IPS-18c (cell line): Measurements from ENCODE around the gene TRIM25.
"Not testable (repeated sequence)": the region's sequence is repeated elsewhere in the genome, so short reads cannot be mapped to it uniquely, and the experiment has no call there.

Experiments
- H3K4me3 ChIP-seq: 2 replicates; pipeline ENCODE4 v1.7.0; 2013; ENCODE audit warnings: low read depth, mild to moderate bottlenecking, low read length, moderate library complexity; ENCODE audit not compliant: insufficient read depth
- H3K9me3 ChIP-seq: one replicate; pipeline ENCODE4 v1.6.1; 2013; ENCODE audit warnings: mild to moderate bottlenecking, low read length, moderate library complexity; ENCODE audit not compliant: control insufficient read depth, insufficient read depth

TRIM25 gene, protein sequence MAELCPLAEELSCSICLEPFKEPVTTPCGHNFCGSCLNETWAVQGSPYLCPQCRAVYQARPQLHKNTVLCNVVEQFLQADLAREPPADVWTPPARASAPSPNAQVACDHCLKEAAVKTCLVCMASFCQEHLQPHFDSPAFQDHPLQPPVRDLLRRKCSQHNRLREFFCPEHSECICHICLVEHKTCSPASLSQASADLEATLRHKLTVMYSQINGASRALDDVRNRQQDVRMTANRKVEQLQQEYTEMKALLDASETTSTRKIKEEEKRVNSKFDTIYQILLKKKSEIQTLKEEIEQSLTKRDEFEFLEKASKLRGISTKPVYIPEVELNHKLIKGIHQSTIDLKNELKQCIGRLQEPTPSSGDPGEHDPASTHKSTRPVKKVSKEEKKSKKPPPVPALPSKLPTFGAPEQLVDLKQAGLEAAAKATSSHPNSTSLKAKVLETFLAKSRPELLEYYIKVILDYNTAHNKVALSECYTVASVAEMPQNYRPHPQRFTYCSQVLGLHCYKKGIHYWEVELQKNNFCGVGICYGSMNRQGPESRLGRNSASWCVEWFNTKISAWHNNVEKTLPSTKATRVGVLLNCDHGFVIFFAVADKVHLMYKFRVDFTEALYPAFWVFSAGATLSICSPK

DNA sequence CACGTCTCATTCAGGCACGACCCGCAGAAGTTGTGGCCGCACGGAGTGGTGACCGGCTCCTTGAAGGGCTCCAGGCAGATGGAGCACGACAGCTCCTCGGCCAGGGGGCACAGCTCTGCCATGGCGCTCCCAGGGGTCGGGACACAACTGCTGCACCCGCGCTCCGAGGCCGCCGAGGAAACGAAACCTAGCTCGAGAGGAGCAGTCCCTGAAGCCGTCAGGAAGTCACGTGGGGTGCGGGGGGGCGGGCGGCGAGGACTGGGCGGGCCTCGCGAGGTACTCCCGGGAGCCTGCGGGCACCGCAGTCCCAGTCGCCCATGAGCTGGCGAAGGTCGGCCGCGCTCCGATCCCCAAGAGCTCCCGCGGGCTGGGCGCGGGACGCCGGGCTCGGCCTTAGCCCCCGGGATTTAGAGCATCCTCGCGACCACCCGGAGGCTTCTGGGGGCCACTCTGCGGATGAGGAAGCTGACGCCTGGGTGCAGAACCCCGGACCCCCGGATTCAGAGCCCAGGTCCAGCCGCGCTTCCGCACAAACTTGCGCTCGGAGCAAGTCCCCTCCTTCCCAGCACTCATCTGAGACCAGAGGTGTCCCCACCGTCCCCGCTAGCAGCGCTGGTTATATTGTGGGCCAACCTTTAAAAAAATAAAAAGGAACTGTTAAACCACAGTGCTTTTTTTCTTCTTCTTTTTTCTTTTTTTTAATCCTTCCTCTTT, at the start of gene TRIM25:
TRIM25 (minus strand) TSS at position 183 of the 714 bp plus-strand sequence; CDS start at position 122, 61 bp downstream.
- H3K4me3 ChIP-seq = peak within 1 kb of the TSS; percentile 82
- no peaks in the 10 kb centered on the region for H3K9me3 ChIP-seq

DNA sequence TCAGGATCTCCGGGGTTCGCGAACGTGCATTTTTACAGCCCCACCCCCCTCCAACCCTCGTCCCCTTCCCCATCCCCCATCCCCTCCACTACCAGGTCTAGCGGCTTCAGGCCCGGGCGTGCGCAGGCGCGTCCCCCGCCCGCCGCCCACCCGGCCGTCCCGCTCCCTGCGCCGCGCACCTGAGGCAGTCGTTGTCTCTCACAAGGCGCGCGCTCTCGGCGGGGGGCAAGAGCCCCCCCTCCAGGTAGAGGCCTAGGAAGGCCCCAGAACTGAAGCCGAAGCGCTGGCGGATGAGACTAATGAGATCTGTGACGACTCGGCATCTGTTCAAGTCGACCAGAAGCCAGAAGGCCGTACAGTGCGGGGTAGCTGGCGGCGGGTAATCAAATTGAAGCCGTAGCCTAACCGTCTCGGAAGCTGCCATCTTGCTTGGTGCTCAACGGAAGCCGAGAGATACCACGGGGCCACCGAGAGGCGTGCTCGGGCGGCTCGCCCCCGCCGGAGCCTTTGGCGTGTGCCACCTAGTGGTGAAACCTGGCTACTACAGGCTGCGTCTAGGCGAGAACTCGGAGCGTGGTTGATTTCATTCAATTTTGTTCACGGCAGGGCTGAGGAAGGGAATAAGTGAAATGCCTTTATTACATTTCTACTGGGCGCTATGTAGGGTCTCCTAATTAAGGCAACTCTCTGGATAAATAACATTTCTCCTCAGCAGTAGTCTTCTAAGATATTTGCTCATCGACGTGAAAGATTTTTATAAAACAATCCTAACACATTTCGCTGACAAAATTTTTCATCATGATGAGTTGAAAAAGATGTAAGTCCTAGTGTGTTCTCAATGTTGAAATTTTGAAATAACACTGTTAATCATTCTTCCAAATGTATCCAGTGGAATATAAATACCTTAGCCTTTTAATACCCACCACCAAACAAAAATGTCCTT, 47.0 kb upstream of the TRIM25 start, which contains the start of gene COIL:
COIL (minus strand) TSS at position 455 of the 943 bp plus-strand sequence; CDS start at position 424, 31 bp downstream.
- Histone ChIP-seq H3K9me3 (no peaks in the 10 kb centered on the region), H3K4me3 (peak within 1 kb of the TSS; percentile 72)

DNA sequence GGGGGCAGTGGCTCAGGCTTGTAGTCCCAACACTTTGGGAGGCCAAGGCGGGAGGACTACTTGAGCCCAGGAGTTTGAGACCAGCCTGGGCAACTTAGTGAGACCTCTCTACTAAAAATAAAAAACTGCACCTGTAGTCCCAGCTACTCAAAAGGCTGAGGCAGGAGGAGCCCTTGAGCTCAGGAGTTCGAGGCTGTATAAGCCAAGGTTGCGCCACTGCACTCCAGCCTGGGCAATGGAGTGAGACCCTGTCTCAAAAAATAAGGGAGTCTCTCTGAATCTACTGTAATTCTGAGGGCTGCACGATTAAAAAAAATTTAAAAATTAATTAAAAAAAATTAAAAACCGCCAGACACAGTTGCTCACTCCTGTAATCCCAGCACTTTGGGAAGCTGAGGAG, 43.1 kb upstream of the TRIM25 start:
- no peak overlapping the region for H3K4me3 ChIP-seq
- no peaks in the 10 kb centered on the region for H3K9me3 ChIP-seq

- Histone ChIP-seq H3K4me3 (no peak overlapping the region), H3K9me3 (no peaks in the 10 kb centered on the region)
These were observed 35.7 kb upstream of the TRIM25 start for GRCh38 chr17:56949595-56949994.

DNA sequence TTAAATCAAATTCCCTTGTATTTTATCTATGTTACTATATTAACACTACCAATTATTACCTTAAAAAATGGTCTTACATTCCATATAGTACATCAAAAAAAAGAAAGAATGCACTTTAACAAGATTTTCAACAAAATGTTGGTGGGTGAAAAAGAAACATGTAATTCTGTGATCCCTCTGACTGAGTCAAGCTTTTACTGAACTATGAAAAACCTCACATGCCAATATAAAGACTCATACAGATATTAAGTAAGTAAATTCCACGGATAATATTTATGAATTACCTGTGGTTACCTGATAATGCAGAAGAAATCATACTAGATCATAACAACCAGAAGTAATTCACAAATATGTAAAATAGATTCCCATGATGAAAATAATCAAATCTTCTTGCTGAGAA, 34.6 kb upstream of the TRIM25 start:
- Histone ChIP-seq H3K9me3 (no peaks in the 10 kb centered on the region), H3K4me3 (no peak overlapping the region)

DNA sequence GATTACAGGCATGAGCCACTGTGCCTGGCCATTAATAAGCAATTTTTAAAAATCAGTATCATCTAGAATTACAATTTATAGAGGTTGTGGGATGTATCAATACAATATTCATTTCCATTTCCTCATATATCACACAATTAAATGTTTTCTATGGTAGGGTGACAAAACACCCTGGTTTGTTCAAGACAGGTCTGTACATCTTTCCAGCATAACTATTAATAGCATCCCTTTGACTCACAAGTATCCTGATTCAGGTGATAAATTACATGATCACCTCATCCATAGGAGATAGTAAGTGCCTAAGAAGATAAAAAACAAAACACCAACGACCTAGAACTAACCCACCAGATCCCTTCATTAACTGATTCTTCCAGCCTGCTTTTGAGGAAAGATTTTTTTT, 33.9 kb upstream of the TRIM25 start:
- no peaks in the 10 kb centered on the region for H3K9me3 ChIP-seq
- H3K4me3 ChIP-seq = no peak overlapping the region

DNA sequence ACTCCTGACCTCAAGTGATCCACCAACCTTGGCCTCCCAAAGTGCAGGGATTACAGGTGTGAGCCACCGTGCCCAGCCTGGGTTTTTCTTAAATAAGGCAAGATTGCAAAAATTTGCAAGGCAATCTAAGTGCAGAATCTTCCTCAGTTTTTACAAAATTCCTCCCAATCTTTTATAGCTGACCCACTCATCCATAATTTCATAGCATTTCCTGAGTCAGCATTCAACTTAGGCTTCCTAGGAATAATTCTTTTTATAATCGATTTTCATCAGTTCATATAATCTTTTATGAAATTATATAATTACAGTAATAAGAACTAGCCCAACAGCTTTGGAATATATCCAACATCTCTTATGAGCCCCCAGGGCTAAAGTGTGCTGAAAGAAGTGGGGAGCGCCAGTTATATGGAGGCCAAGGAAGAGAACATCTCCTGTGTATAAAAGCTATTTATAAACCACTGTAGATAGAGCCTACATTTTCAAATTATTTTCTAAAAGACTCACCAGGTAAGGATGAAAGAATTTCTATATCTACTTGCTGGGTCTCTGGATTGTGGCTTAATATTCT, 32.2 kb upstream of the TRIM25 start:
- no peaks in the 10 kb centered on the region for H3K9me3 ChIP-seq
- no peak overlapping the region for H3K4me3 ChIP-seq

- Histone ChIP-seq H3K9me3 (no peaks in the 10 kb centered on the region), H3K4me3 (no peak overlapping the region)
These were observed 29.8 kb upstream of the TRIM25 start for GRCh38 chr17:56943505-56944125.

DNA sequence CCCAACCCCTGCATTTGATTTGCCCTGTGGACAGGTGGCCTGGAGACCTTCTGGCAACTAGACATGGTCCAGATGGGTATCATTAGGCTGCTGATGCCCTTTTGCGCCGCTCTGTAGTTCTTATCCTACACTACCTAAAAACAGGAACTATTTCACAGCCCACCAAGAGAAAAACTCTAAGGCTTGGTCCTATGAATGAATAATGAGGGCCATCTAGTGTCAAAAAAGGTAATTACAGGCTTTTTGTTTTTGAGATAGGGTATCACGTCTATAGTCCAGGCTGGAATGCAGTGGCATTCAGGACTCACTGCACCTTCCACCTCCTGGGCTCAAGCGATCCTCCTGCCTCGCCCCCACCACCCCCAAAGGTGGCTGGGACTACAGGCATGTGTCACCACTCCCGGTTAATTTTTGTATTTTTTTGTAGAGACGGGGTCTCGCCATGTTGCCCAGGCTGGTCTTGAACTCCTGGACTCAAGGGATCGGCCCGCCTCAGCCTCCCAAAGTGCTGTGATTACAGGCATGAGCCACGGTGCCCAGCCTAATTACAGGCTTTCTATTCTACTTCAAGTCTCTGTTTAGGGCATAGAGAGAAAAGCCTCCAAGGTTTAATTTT, 26.1 kb upstream of the TRIM25 start:
- Histone ChIP-seq H3K4me3 (no peak overlapping the region), H3K9me3 (no peaks in the 10 kb centered on the region)

- H3K9me3 ChIP-seq, H3K4me3 ChIP-seq: not testable (repeated sequence)
These were observed 24.4 kb upstream of the TRIM25 start for GRCh38 chr17:56938206-56938605.

GRCh38 chr17:56937687-56938086, 23.8 kb upstream of the TRIM25 start:
- Histone ChIP-seq H3K4me3 (no peak overlapping the region), H3K9me3 (no peaks in the 10 kb centered on the region)

GRCh38 chr17:56936697-56937322, 23.0 kb upstream of the TRIM25 start:
- peaks cover 3% of the 10 kb centered on the region for H3K9me3 ChIP-seq
- H3K4me3 ChIP-seq = no peak overlapping the region

DNA sequence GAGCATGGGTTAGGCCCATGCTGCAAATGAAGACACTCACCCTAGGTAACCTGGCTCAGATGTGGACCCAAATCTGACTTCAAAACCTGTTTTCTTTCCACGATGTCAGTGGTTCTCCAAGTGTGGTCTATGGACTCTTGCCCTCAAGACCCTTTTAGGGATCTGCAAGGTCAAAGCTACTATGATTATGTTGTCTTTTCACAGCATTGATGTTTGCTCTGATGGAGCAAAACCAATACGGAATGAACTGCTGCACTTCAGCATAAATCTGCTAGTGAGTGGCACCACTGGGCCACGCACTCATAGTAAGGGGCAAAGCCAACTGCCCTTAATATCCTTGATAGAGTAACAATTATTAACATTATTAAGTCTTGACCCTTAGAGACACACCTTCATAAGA, 21.6 kb upstream of the TRIM25 start:
- no peak overlapping the region for H3K4me3 ChIP-seq
- H3K9me3 ChIP-seq = peaks cover 3% of the 10 kb centered on the region

GRCh38 chr17:56934280-56934679, 20.4 kb upstream of the TRIM25 start:
- Histone ChIP-seq H3K4me3 (no peak overlapping the region), H3K9me3 (peaks cover 5% of the 10 kb centered on the region)

DNA sequence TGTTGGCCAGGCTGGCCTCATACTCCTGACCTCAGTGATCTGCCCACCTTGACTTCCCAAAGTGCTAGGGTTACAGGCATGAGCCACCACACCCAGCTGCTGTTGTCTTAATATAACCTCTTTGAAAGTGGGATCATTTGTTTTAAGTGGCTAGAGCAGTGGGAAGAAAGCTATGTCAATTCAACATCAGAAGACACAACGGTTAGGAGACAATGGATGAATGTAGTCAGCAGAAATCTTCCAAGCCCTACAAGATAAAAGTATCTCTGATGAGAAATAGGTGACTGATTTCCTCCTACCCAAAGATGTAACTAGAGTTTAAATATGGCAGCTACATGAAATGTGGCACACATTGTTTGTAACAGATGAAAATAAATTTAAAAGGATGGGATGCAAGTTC, 20.0 kb upstream of the TRIM25 start:
- peaks cover 6% of the 10 kb centered on the region for H3K9me3 ChIP-seq
- H3K4me3 ChIP-seq = no peak overlapping the region
